Panc1 (cell line): ENCODE measurements around the gene NPM1.

Experiments
- POLR2AphosphoS5 ChIP-seq: IDR thresholded peaks from 2 replicates; pipeline ENCODE4 v1.6.1; 2012; ENCODE audit warnings: mild to moderate bottlenecking, low read depth, low read length, moderate library complexity
- REST ChIP-seq, 2 experiments: IDR thresholded peaks; 2 replicates each; pipeline ENCODE4 v1.6.1; 2011 to 2012; ENCODE audit warnings: low read depth in 2 of 2, control low read depth in 1 of 2, low read length in 1 of 2, mild to moderate bottlenecking in 1 of 2, moderate library complexity in 1 of 2; ENCODE audit not compliant: insufficient read depth in 1 of 2
- TF ChIP-seq, protein P1 (sequence below): fragments of 450-650 bp; IDR thresholded peaks from 2 replicates; pipeline ENCODE4 v1.5.1; 2017; ENCODE audit warnings: mild to moderate bottlenecking

DNA sequence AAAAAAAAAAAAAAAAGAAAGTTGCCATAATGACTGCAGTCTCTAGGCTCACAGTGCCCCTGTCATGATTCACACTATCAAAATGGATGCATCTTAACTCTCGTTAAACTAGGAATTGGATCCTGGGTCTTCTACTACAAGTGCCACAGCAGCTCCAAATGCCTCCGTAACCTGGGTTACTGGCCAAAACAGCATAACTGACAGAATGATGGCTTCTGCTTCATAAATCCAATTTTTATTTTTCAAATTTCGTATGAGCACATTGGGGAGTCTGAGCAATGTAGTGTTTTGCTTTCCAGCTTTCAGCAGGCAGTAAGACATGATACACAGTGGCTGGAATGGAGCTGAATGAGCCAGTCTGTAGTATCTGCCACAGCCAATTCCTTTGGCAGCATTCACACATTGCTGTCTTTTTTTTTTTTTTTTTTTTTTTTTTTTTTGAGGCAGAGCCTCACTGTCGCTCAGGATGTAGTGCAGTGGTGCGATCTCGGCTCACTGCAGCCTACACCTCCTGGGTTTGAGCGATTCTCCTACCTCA, 36.0 kb upstream of the NPM1 start:
- TF ChIP-seq, protein P1, sequence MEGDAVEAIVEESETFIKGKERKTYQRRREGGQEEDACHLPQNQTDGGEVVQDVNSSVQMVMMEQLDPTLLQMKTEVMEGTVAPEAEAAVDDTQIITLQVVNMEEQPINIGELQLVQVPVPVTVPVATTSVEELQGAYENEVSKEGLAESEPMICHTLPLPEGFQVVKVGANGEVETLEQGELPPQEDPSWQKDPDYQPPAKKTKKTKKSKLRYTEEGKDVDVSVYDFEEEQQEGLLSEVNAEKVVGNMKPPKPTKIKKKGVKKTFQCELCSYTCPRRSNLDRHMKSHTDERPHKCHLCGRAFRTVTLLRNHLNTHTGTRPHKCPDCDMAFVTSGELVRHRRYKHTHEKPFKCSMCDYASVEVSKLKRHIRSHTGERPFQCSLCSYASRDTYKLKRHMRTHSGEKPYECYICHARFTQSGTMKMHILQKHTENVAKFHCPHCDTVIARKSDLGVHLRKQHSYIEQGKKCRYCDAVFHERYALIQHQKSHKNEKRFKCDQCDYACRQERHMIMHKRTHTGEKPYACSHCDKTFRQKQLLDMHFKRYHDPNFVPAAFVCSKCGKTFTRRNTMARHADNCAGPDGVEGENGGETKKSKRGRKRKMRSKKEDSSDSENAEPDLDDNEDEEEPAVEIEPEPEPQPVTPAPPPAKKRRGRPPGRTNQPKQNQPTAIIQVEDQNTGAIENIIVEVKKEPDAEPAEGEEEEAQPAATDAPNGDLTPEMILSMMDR = no peak
- TF ChIP-seq POLR2AphosphoS5 (no peak), REST (IDR thresholded peaks at IDR 0.05; ENCODE audit: insufficient read depth in 1 of 2, low read depth in 2 of 2, low read length in 1 of 2) (no peak)
